Measurements from ENCODE around the gene SEL1L.

Gene SEL1L

GRCh38 chr14:81559385-81559784 is 25.7 kb upstream of the SEL1L start:
- Histone ChIP-seq H2BK15ac (ENCODE audit: low read depth, poor library complexity, severe bottlenecking) (no peak overlapping the region), H4K91ac (ENCODE audit: low read length) (no peak overlapping the region), H3K23ac (ENCODE audit: low read length in 2 of 2) (no peak overlapping the region), H2BK5ac (ENCODE audit: low read depth, low read length, poor library complexity, severe bottlenecking) (no peak overlapping the region), H3K36me3 (ENCODE audit: control insufficient read depth in 1 of 2, insufficient read depth in 2 of 2, low read depth in 1 of 2, low read length in 2 of 2) (no peaks in the 10 kb centered on the region), H3K18ac (ENCODE audit: low read depth in 1 of 2, low read length in 2 of 2) (no peak overlapping the region), H3K4ac (ENCODE audit: low read depth in 1 of 2, low read length in 2 of 2) (no peak overlapping the region), H3K14ac (ENCODE audit: low read length in 2 of 2) (no peak overlapping the region), H2BK12ac (ENCODE audit: low read length in 2 of 2) (no peak overlapping the region), H3K79me1 (replicated peaks; ENCODE audit: low read length, poor library complexity, severe bottlenecking) (no peaks in the 10 kb centered on the region), H3K4me1 (ENCODE audit: control insufficient read depth, insufficient read depth, low read depth, low read length) (no peaks in the 10 kb centered on the region), H3K4me2 (ENCODE audit: low read length, poor library complexity, severe bottlenecking) (no peak overlapping the region), H2AFZ (ENCODE audit: low read depth, low read length) (no peak overlapping the region), H4K8ac (ENCODE audit: low read length) (no peak overlapping the region), H3K27me3 (ENCODE audit: control insufficient read depth in 1 of 2, insufficient read depth in 1 of 2, low read length in 2 of 2) (no peaks in the 10 kb centered on the region), H3K4me3 (ENCODE audit: insufficient read depth in 1 of 2, low read depth in 1 of 2, low read length in 2 of 2) (no peak overlapping the region), H3K9ac (ENCODE audit: low read length) (no peak overlapping the region), H2BK120ac (ENCODE audit: low read depth, low read length) (no peak overlapping the region), H2AK5ac (ENCODE audit: low read length, severe bottlenecking) (no peak overlapping the region), H3K9me3 (ENCODE audit: control insufficient read depth, low read length) (no peaks in the 10 kb centered on the region), H3K27ac (ENCODE audit: low read length, poor library complexity, severe bottlenecking) (no peak overlapping the region)
- 49% methylated on average over 3 of the region's 3 CpGs for WGBS
- DNase-seq: no peak

GRCh38 chr14:81557146-81557545 is 23.5 kb upstream of the SEL1L start:
- no peaks in the 10 kb centered on the region for H3K79me1 ChIP-seq (replicated peaks; ENCODE audit: low read length, poor library complexity, severe bottlenecking)
- H3K4me2 ChIP-seq (ENCODE audit: low read length, poor library complexity, severe bottlenecking): no peak overlapping the region
- no peaks in the 10 kb centered on the region for H3K27me3 ChIP-seq (ENCODE audit: control insufficient read depth in 1 of 2, insufficient read depth in 1 of 2, low read length in 2 of 2)
- no peak for DNase-seq
- H2BK15ac ChIP-seq (ENCODE audit: low read depth, poor library complexity, severe bottlenecking): no peak overlapping the region
- H2BK5ac ChIP-seq (ENCODE audit: low read depth, low read length, poor library complexity, severe bottlenecking): no peak overlapping the region
- H3K23ac ChIP-seq (ENCODE audit: low read length in 2 of 2): no peak overlapping the region
- no peak overlapping the region for H3K14ac ChIP-seq (ENCODE audit: low read length in 2 of 2)
- no peaks in the 10 kb centered on the region for H3K36me3 ChIP-seq (ENCODE audit: control insufficient read depth in 1 of 2, insufficient read depth in 2 of 2, low read depth in 1 of 2, low read length in 2 of 2)
- H4K91ac ChIP-seq (ENCODE audit: low read length): no peak overlapping the region
- H3K4me1 ChIP-seq (ENCODE audit: control insufficient read depth, insufficient read depth, low read depth, low read length): no peaks in the 10 kb centered on the region
- no peak overlapping the region for H3K27ac ChIP-seq (ENCODE audit: low read length, poor library complexity, severe bottlenecking)
- no peaks in the 10 kb centered on the region for H3K9me3 ChIP-seq (ENCODE audit: control insufficient read depth, low read length)
- H2AFZ ChIP-seq (ENCODE audit: low read depth, low read length): no peak overlapping the region
- no peak overlapping the region for H3K4ac ChIP-seq (ENCODE audit: low read depth in 1 of 2, low read length in 2 of 2)
- H2BK12ac ChIP-seq (ENCODE audit: low read length in 2 of 2): no peak overlapping the region
- H3K9ac ChIP-seq (ENCODE audit: low read length): no peak overlapping the region
- H2AK5ac ChIP-seq (ENCODE audit: low read length, severe bottlenecking): no peak overlapping the region
- no peak overlapping the region for H3K4me3 ChIP-seq (ENCODE audit: insufficient read depth in 1 of 2, low read depth in 1 of 2, low read length in 2 of 2)
- H4K8ac ChIP-seq (ENCODE audit: low read length): no peak overlapping the region
- WGBS: 75% methylated on average over 1 of the region's 1 CpG
- no peak overlapping the region for H2BK120ac ChIP-seq (ENCODE audit: low read depth, low read length)
- H3K18ac ChIP-seq (ENCODE audit: low read depth in 1 of 2, low read length in 2 of 2): no peak overlapping the region

- Histone ChIP-seq H4K8ac (ENCODE audit: low read length) (no peak overlapping the region), H3K14ac (ENCODE audit: low read length in 2 of 2) (no peak overlapping the region), H3K18ac (ENCODE audit: low read depth in 1 of 2, low read length in 2 of 2) (no peak overlapping the region), H3K4me2 (ENCODE audit: low read length, poor library complexity, severe bottlenecking) (no peak overlapping the region), H2BK120ac (ENCODE audit: low read depth, low read length) (no peak overlapping the region), H3K79me1 (replicated peaks; ENCODE audit: low read length, poor library complexity, severe bottlenecking) (no peaks in the 10 kb centered on the region), H3K4ac (ENCODE audit: low read depth in 1 of 2, low read length in 2 of 2) (no peak overlapping the region), H3K9me3 (ENCODE audit: control insufficient read depth, low read length) (no peaks in the 10 kb centered on the region), H2AFZ (ENCODE audit: low read depth, low read length) (no peak overlapping the region), H3K27me3 (ENCODE audit: control insufficient read depth in 1 of 2, insufficient read depth in 1 of 2, low read length in 2 of 2) (no peaks in the 10 kb centered on the region), H3K9ac (ENCODE audit: low read length) (no peak overlapping the region), H3K23ac (ENCODE audit: low read length in 2 of 2) (no peak overlapping the region), H3K4me1 (ENCODE audit: control insufficient read depth, insufficient read depth, low read depth, low read length) (no peaks in the 10 kb centered on the region), H3K27ac (ENCODE audit: low read length, poor library complexity, severe bottlenecking) (no peak overlapping the region), H2BK5ac (ENCODE audit: low read depth, low read length, poor library complexity, severe bottlenecking) (no peak overlapping the region), H4K91ac (ENCODE audit: low read length) (no peak overlapping the region), H3K4me3 (ENCODE audit: insufficient read depth in 1 of 2, low read depth in 1 of 2, low read length in 2 of 2) (no peak overlapping the region), H2AK5ac (ENCODE audit: low read length, severe bottlenecking) (no peak overlapping the region), H2BK12ac (ENCODE audit: low read length in 2 of 2) (no peak overlapping the region), H2BK15ac (ENCODE audit: low read depth, poor library complexity, severe bottlenecking) (no peak overlapping the region), H3K36me3 (ENCODE audit: control insufficient read depth in 1 of 2, insufficient read depth in 2 of 2, low read depth in 1 of 2, low read length in 2 of 2) (no peaks in the 10 kb centered on the region)
- no CpG with 5 or more reads among the region's 2 CpGs for WGBS
- DNase-seq: no peak
Observed at GRCh38 chr14:81555684-81556083, 22.0 kb upstream of the SEL1L start.

- no peak overlapping the region for H2AK5ac ChIP-seq (ENCODE audit: low read length, severe bottlenecking)
- no peak overlapping the region for H2BK120ac ChIP-seq (ENCODE audit: low read depth, low read length)
- no peak overlapping the region for H3K4me3 ChIP-seq (ENCODE audit: insufficient read depth in 1 of 2, low read depth in 1 of 2, low read length in 2 of 2)
- no peak overlapping the region for H2BK5ac ChIP-seq (ENCODE audit: low read depth, low read length, poor library complexity, severe bottlenecking)
- no peaks in the 10 kb centered on the region for H3K9me3 ChIP-seq (ENCODE audit: control insufficient read depth, low read length)
- no peak overlapping the region for H3K18ac ChIP-seq (ENCODE audit: low read depth in 1 of 2, low read length in 2 of 2)
- H3K27ac ChIP-seq (ENCODE audit: low read length, poor library complexity, severe bottlenecking): no peak overlapping the region
- no peaks in the 10 kb centered on the region for H3K4me1 ChIP-seq (ENCODE audit: control insufficient read depth, insufficient read depth, low read depth, low read length)
- H2BK12ac ChIP-seq (ENCODE audit: low read length in 2 of 2): no peak overlapping the region
- H3K36me3 ChIP-seq (ENCODE audit: control insufficient read depth in 1 of 2, insufficient read depth in 2 of 2, low read depth in 1 of 2, low read length in 2 of 2): no peaks in the 10 kb centered on the region
- H2AFZ ChIP-seq (ENCODE audit: low read depth, low read length): no peak overlapping the region
- no peak overlapping the region for H2BK15ac ChIP-seq (ENCODE audit: low read depth, poor library complexity, severe bottlenecking)
- DNase-seq: no peak
- H3K9ac ChIP-seq (ENCODE audit: low read length): no peak overlapping the region
- no peak overlapping the region for H4K8ac ChIP-seq (ENCODE audit: low read length)
- no peak overlapping the region for H4K91ac ChIP-seq (ENCODE audit: low read length)
- H3K4me2 ChIP-seq (ENCODE audit: low read length, poor library complexity, severe bottlenecking): no peak overlapping the region
- no peak overlapping the region for H3K4ac ChIP-seq (ENCODE audit: low read depth in 1 of 2, low read length in 2 of 2)
- 95% methylated on average over 3 of the region's 4 CpGs for WGBS
- H3K79me1 ChIP-seq (replicated peaks; ENCODE audit: low read length, poor library complexity, severe bottlenecking): no peaks in the 10 kb centered on the region
- H3K27me3 ChIP-seq (ENCODE audit: control insufficient read depth in 1 of 2, insufficient read depth in 1 of 2, low read length in 2 of 2): no peaks in the 10 kb centered on the region
- H3K23ac ChIP-seq (ENCODE audit: low read length in 2 of 2): no peak overlapping the region
- H3K14ac ChIP-seq (ENCODE audit: low read length in 2 of 2): no peak overlapping the region
Observed at GRCh38 chr14:81555051-81555450, 21.4 kb upstream of the SEL1L start.
